H1 (cell line): ENCODE results near the gene EXOC1. TPM values are rescaled to one million over a fixed set of nuclear protein-coding genes. Genes with fewer than 3 reads are reported as not detected.

Experiments
- CTCF ChIA-PET: fragments of 300-600 bp; sonication (Branson Sonifier 250); formaldehyde crosslinking; loops from one replicate; lab custom pipeline; 2021; ENCODE audit not compliant: partially characterized antibody; lab: Charles Lee
- POLR2A ChIA-PET: fragments of 300-600 bp; sonication (Branson Sonifier 250); formaldehyde crosslinking; loops from one replicate; lab custom pipeline; 2021; ENCODE audit warnings: inconsistent platforms; ENCODE audit not compliant: partially characterized antibody; lab: Charles Lee
- DNase-seq, 2 experiments: peaks; one replicate each; pipeline versions ENCODE4 v3.0.0 to v3.0.0-alpha.2; 2010 to 2022; ENCODE audit warnings: low spot score in 2 of 2, low read depth in 1 of 2, mixed read lengths in 1 of 2
- FAIRE-seq: peaks from 2 replicates; lab custom pipeline; 2011; peaks lifted over from hg19 to GRCh38; lab: Jason Lieb, UNC
- H2AFZ ChIP-seq: 2 replicates; pipeline ENCODE4 v1.8.1; 2012; ENCODE audit warnings: low read length, inconsistent platforms
- H2AK5ac ChIP-seq: 2 replicates; pipeline ENCODE4 v1.6.1; 2013; ENCODE audit warnings: low read depth, low read length
- H2BK120ac ChIP-seq: replicated peaks from 2 replicates; pipeline ENCODE3; 2013; ENCODE audit warnings: low read depth, low read length, inconsistent platforms
- H2BK12ac ChIP-seq: 2 replicates; pipeline ENCODE4 v1.6.1; 2013; ENCODE audit warnings: low read depth, low read length
- H2BK15ac ChIP-seq: 2 replicates; pipeline ENCODE4 v1.6.1; 2013; ENCODE audit warnings: low read length
- H2BK20ac ChIP-seq: 2 replicates; pipeline ENCODE4 v1.6.1; 2013; ENCODE audit warnings: low read length
- H2BK5ac ChIP-seq: 2 replicates; pipeline ENCODE4 v1.6.1; 2013; ENCODE audit warnings: low read depth, low read length
- H3K14ac ChIP-seq: 2 replicates; pipeline ENCODE4 v1.6.1; 2013; ENCODE audit warnings: inconsistent platforms; ENCODE audit not compliant: insufficient read length
- H3K18ac ChIP-seq: 2 replicates; pipeline ENCODE4 v1.6.1; 2013; ENCODE audit warnings: low read length; ENCODE audit errors: extremely low read depth
- H3K23ac ChIP-seq: 2 replicates; pipeline ENCODE4 v1.6.1; 2013; ENCODE audit warnings: inconsistent platforms; ENCODE audit not compliant: insufficient read length
- H3K23me2 ChIP-seq: 2 replicates; pipeline ENCODE4 v1.6.1; 2013; ENCODE audit warnings: low read depth, low read length
- H3K27ac ChIP-seq: 2 replicates; pipeline ENCODE4 v1.6.1; 2011; ENCODE audit warnings: low read depth, low read length, inconsistent platforms
- H3K27me3 ChIP-seq, 4 experiments: replicated peaks in 1 of 4; 1 replicate in 1 of 4; 2 replicates in 3 of 4; pipeline versions ENCODE4 v1.6.1 to v1.8.1; 2011 to 2013; ENCODE audit warnings: low read length in 3 of 4, mild to moderate bottlenecking in 3 of 4, inconsistent platforms in 2 of 4, mixed read lengths in 2 of 4, moderate library complexity in 1 of 4; ENCODE audit not compliant: control insufficient read depth in 3 of 4, insufficient read depth in 3 of 4; ENCODE audit errors: extremely low read depth in 1 of 4
- H3K36me3 ChIP-seq, 4 experiments: 2 replicates each; pipeline versions ENCODE4 v1.6.1 to v1.8.1; 2011 to 2013; ENCODE audit warnings: mild to moderate bottlenecking in 4 of 4, low read length in 3 of 4, moderate library complexity in 2 of 4, control low read depth in 1 of 4, inconsistent platforms in 1 of 4; ENCODE audit not compliant: insufficient read depth in 4 of 4, control insufficient read depth in 2 of 4
- H3K4ac ChIP-seq: replicated peaks from 2 replicates; pipeline ENCODE3; 2013; ENCODE audit warnings: low read length, low read depth, mixed read lengths, inconsistent platforms; ENCODE audit not compliant: insufficient read length
- H3K4me1 ChIP-seq, 4 experiments: replicated peaks in 1 of 4; 1 replicate in 1 of 4; 2 replicates in 3 of 4; pipeline versions ENCODE4 v1.6.1 to v1.8.1; 2011 to 2013; ENCODE audit warnings: low read length in 3 of 4, inconsistent platforms in 2 of 4, mixed read lengths in 1 of 4; ENCODE audit not compliant: insufficient read depth in 4 of 4, control insufficient read depth in 3 of 4
- H3K4me2 ChIP-seq, 2 experiments: 2 replicates each; pipeline versions ENCODE4 v1.6.1 to v1.8.1; 2011 to 2013; ENCODE audit warnings: low read depth in 2 of 2, low read length in 2 of 2, control low read depth in 1 of 2, inconsistent platforms in 1 of 2, mild to moderate bottlenecking in 1 of 2; ENCODE audit not compliant: insufficient read depth in 1 of 2
- H3K4me3 ChIP-seq, 4 experiments: fragments of 200-600, 300-600 bp in 1 of 4; sonication (generic), shearing (Covaris generic), sonication (Bioruptor Twin) in 1 of 4; 2 replicates each; pipeline versions ENCODE4 v1.5.1 to v1.8.1; 2011 to 2016; ENCODE audit warnings: low read length in 4 of 4, low read depth in 3 of 4, control low read depth in 2 of 4, inconsistent platforms in 2 of 4, mild to moderate bottlenecking in 2 of 4, mixed read lengths in 1 of 4, moderate library complexity in 1 of 4; ENCODE audit not compliant: insufficient read depth in 2 of 4; ENCODE audit errors: extremely low read depth in 1 of 4
- H3K56ac ChIP-seq: replicated peaks from 2 replicates; pipeline ENCODE3; 2013; ENCODE audit warnings: low read depth, mild to moderate bottlenecking, mixed read lengths, low read length, inconsistent platforms; ENCODE audit not compliant: insufficient read length
- H3K79me1 ChIP-seq: 2 replicates; pipeline ENCODE4 v1.6.1; 2013; ENCODE audit warnings: low read depth, low read length, control low read depth
- H3K79me2 ChIP-seq, 2 experiments: 2 replicates each; pipeline versions ENCODE4 v1.6.1 to v1.8.1; 2012 to 2013; ENCODE audit warnings: low read length in 2 of 2, mild to moderate bottlenecking in 2 of 2, inconsistent platforms in 1 of 2; ENCODE audit not compliant: insufficient read depth in 2 of 2, control insufficient read depth in 1 of 2
- H3K9ac ChIP-seq, 4 experiments: replicated peaks in 1 of 4; 1 replicate in 1 of 4; 2 replicates in 3 of 4; pipeline versions ENCODE4 v1.6.1 to v1.8.1; 2011 to 2013; ENCODE audit warnings: low read depth in 3 of 4, low read length in 3 of 4, control low read depth in 2 of 4, mild to moderate bottlenecking in 2 of 4, moderate library complexity in 2 of 4, inconsistent platforms in 1 of 4; ENCODE audit errors: extremely low read depth in 1 of 4
- H3K9me3 ChIP-seq, 2 experiments: 2 replicates each; pipeline versions ENCODE4 v1.6.1 to v1.8.1; 2012 to 2013; ENCODE audit warnings: mild to moderate bottlenecking in 2 of 2, moderate library complexity in 2 of 2, control low read depth in 1 of 2, inconsistent platforms in 1 of 2, low read depth in 1 of 2, low read length in 1 of 2, mixed read lengths in 1 of 2; ENCODE audit not compliant: insufficient read depth in 2 of 2
- H4K20me1 ChIP-seq, 2 experiments: replicated peaks in 1 of 2; 2 replicates each; pipeline versions ENCODE3 to v1.8.1; 2011 to 2013; ENCODE audit warnings: inconsistent platforms in 2 of 2, low read length in 2 of 2, mild to moderate bottlenecking in 1 of 2; ENCODE audit not compliant: insufficient read depth in 2 of 2, control insufficient read depth in 1 of 2
- H4K5ac ChIP-seq: 2 replicates; pipeline ENCODE4 v1.6.1; 2013; ENCODE audit warnings: low read length, low read depth, mixed read lengths, inconsistent platforms; ENCODE audit not compliant: insufficient read length
- H4K8ac ChIP-seq: 2 replicates; pipeline ENCODE4 v1.8.0; 2013; ENCODE audit warnings: mild to moderate bottlenecking, moderate library complexity, low read length, inconsistent platforms; ENCODE audit not compliant: insufficient read depth; ENCODE audit errors: extremely low read depth
- H4K91ac ChIP-seq: replicated peaks from 2 replicates; pipeline ENCODE3; 2013; ENCODE audit warnings: low read length, mixed read lengths, inconsistent platforms; ENCODE audit not compliant: insufficient read length
- BCL11A ChIP-seq, 2 experiments: IDR thresholded peaks; one replicate each; pipeline ENCODE4 v1.6.1; 2011; ENCODE audit warnings: low read depth in 2 of 2, low read length in 2 of 2, mild to moderate bottlenecking in 2 of 2
- CTBP2 ChIP-seq: IDR thresholded peaks from 2 replicates; pipeline ENCODE4 v1.7.0; 2011; ENCODE audit warnings: borderline replicate concordance, mild to moderate bottlenecking, moderate library complexity, mixed read lengths, low read length; ENCODE audit not compliant: insufficient read depth, insufficient read length
- HDAC6 ChIP-seq: IDR thresholded peaks from one replicate; pipeline ENCODE4 v1.7.1; 2012; ENCODE audit warnings: low read depth, mild to moderate bottlenecking, inconsistent platforms, low read length, moderate library complexity
- KDM5A ChIP-seq: fragments of 200-600 bp; IDR thresholded peaks from 2 replicates; pipeline ENCODE4 v1.7.1; 2012; ENCODE audit warnings: mild to moderate bottlenecking, low read length, inconsistent platforms, mixed read lengths
- SP2 ChIP-seq: IDR thresholded peaks from 2 replicates; pipeline ENCODE4 v1.6.1; 2012; ENCODE audit warnings: mild to moderate bottlenecking, low read length, inconsistent platforms
- TAF1 ChIP-seq: IDR thresholded peaks from 2 replicates; pipeline ENCODE4 v1.6.1; 2011; ENCODE audit warnings: mild to moderate bottlenecking, low read depth, low read length
- TBP ChIP-seq: IDR thresholded peaks from 2 replicates; pipeline ENCODE4 v1.6.1; 2011; ENCODE audit warnings: low read depth, low read length, improper control_type of control experiment
- TCF12 ChIP-seq: IDR thresholded peaks from 2 replicates; pipeline ENCODE4 v1.6.1; 2011; ENCODE audit warnings: low read depth, mild to moderate bottlenecking, low read length
- WGBS, 2 experiments: shearing (Covaris generic) in 1 of 2; methylation state at CpG; one replicate each; pipeline versions ENCODE4 v1.1.6 to v1.1.7; 2013 to 2015; ENCODE audit warnings: low lambda C conversion rate in 2 of 2, mixed read lengths in 2 of 2, inconsistent platforms in 1 of 2, low coverage in 1 of 2, missing lambda C conversion rate in 1 of 2; ENCODE audit not compliant: insufficient replicate concordance in 2 of 2, insufficient coverage in 1 of 2, insufficient read length in 1 of 2; ENCODE audit errors: extremely low coverage in 1 of 2, missing lambda C conversion rate in 1 of 2; 5-methylcytosine and 5-hydroxymethylcytosine counted together
- polyA plus RNA-seq, 7 experiments: library from polyadenylated mRNA; depleted of rRNA in 3 of 7; stranded (reverse) in 5 of 7; unstranded in 2 of 7; fragments of >200 nt in 5 of 7; fragments of 200-250 nt in 2 of 7; gene quantifications; 1 replicate in 5 of 7; 2 replicates in 1 of 7; 4 replicates in 1 of 7; pipeline versions ENCODE4 v1.2.1 to v1.2.3, GENCODE V29; 2011 to 2013; ENCODE audit warnings: missing spikeins in 2 of 7, mixed read lengths in 2 of 7
- total RNA-seq: library from RNA; stranded (reverse); fragmentation: NEBNext Ultra II Directional; extraction: Animal tissue kit (Norgen Biotek cat#: 25700); gene quantifications from 2 replicates; pipeline ENCODE4 v1.2.1, GENCODE V29; 2021
- TF ChIP-seq, protein P1 (sequence below): IDR thresholded peaks from 2 replicates; pipeline ENCODE4 v1.6.1; 2012; ENCODE audit warnings: low read length, inconsistent platforms
- TF ChIP-seq, protein P2 (sequence below): IDR thresholded peaks from 2 replicates; pipeline ENCODE4 v1.6.1; 2011; ENCODE audit warnings: low read depth, mild to moderate bottlenecking, low read length; ENCODE audit not compliant: insufficient read depth

Gene EXOC1
- total and polyA plus RNA-seq, 2 of the 8 experiments (the other 6 are each of a cell fraction or from before 2014, with no cell fraction given), result 5.9 to 19.6 TPM

DNA sequence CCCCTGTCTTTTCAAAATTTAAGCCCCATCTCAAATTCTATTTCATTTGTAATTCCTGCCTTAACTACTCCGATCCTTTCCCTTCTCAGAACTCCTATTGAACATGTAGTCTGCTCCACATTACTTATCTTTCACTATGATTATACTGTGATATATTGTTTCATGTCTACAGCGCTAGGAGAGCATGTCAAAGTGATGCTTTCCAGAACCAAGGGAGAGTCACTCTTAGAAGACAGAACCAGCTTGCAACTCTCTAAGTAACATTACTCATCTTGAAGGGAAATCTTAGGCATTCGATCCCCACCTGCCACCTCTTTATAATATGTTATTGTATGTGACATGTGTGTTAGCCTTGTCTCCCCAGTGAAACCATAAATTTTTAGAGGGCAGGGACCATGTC is 23.4 kb upstream of the EXOC1 start:
- Histone ChIP-seq H4K5ac (no peak overlapping the region), H3K23ac (no peak overlapping the region), H2BK20ac (no peak overlapping the region), H2AK5ac (no peak overlapping the region), H2BK15ac (no peak overlapping the region), H2BK12ac (no peak overlapping the region), H3K36me3 (no peaks in the 10 kb centered on the region), H4K8ac (no peak overlapping the region), H3K14ac (no peak overlapping the region), H3K4ac (no peak overlapping the region), H3K4me2 (no peak overlapping the region), H3K9me3 (no peaks in the 10 kb centered on the region), H3K18ac (no peak overlapping the region), H3K56ac (no peak overlapping the region), H2AFZ (no peak overlapping the region), H3K27me3 (no peaks in the 10 kb centered on the region), H2BK120ac (no peak overlapping the region), H3K9ac (no peak overlapping the region), H2BK5ac (no peak overlapping the region), H3K4me3 (no peak overlapping the region), H3K4me1 (no peaks in the 10 kb centered on the region), H4K91ac (no peak overlapping the region), H3K79me1 (no peaks in the 10 kb centered on the region), H3K79me2 (no peaks in the 10 kb centered on the region), H3K23me2 (no peaks in the 10 kb centered on the region), H4K20me1 (no peaks in the 10 kb centered on the region), H3K27ac (no peak overlapping the region)
- no peak for DNase-seq
- 81% methylated on average over 3 of the region's 3 CpGs; no CpG with 5 or more reads in 1 of the 2 experiments for WGBS, 2 experiments
- TF ChIP-seq TAF1, result no peak
- TF ChIP-seq CTBP2, result no peak
- TF ChIP-seq, protein P1, sequence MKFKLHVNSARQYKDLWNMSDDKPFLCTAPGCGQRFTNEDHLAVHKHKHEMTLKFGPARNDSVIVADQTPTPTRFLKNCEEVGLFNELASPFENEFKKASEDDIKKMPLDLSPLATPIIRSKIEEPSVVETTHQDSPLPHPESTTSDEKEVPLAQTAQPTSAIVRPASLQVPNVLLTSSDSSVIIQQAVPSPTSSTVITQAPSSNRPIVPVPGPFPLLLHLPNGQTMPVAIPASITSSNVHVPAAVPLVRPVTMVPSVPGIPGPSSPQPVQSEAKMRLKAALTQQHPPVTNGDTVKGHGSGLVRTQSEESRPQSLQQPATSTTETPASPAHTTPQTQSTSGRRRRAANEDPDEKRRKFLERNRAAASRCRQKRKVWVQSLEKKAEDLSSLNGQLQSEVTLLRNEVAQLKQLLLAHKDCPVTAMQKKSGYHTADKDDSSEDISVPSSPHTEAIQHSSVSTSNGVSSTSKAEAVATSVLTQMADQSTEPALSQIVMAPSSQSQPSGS, result no peak
- TF ChIP-seq TCF12, result no peak
- TF ChIP-seq BCL11A (IDR thresholded peaks at IDR 0.05; ENCODE audit: low read depth in 2 of 2, low read length in 2 of 2), result no peak
- no peak for TF ChIP-seq KDM5A
- TF ChIP-seq, protein P2, sequence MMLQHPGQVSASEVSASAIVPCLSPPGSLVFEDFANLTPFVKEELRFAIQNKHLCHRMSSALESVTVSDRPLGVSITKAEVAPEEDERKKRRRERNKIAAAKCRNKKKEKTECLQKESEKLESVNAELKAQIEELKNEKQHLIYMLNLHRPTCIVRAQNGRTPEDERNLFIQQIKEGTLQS, result no peak
- no peak for TF ChIP-seq SP2
- TF ChIP-seq TBP, result no peak
- TF ChIP-seq HDAC6, result no peak
- ChIA-PET CTCF (interaction anchor here (0.6 to 1.4 kb wide), 3 partner anchors 19 to 222 kb away, joined by 3 read pairs; no protein-coding TSS in a partner anchor), POLR2A (interaction anchor here (1.1 kb wide), 1 partner anchor 11 kb away, joined by 3 read pairs; no protein-coding TSS in a partner anchor)
- no peak for FAIRE-seq
